Liver (tissue), 9 donors: ENCODE data around the gene CHAC2. TPM values are rescaled to one million over a fixed set of nuclear protein-coding genes. Genes with fewer than 3 reads are reported as not detected.

Experiments
- DNase-seq: peaks from one replicate; pipeline ENCODE4 v3.0.0-alpha.2; 2017; ENCODE audit warnings: low spot score
- H3K27ac ChIP-seq, 2 donors: one replicate each; pipeline ENCODE4 v1.7.0; 2013; ENCODE audit warnings: inconsistent platforms in 2 of 2, low read length in 2 of 2, control low read depth in 1 of 2, low read depth in 1 of 2, mild to moderate bottlenecking in 1 of 2
- H3K27me3 ChIP-seq, 4 donors: one replicate each; pipeline versions ENCODE4 v1.6.1 to v1.7.0; 2013; ENCODE audit warnings: low read length in 3 of 4, inconsistent platforms in 1 of 4, mild to moderate bottlenecking in 1 of 4, moderate library complexity in 1 of 4; ENCODE audit not compliant: control insufficient read depth in 4 of 4, insufficient read depth in 4 of 4
- H3K36me3 ChIP-seq, 4 donors: one replicate each; pipeline versions ENCODE4 v1.6.1 to v1.7.0; 2013; ENCODE audit warnings: low read length in 3 of 4, mild to moderate bottlenecking in 3 of 4, low read depth in 1 of 4, moderate library complexity in 1 of 4; ENCODE audit not compliant: control insufficient read depth in 4 of 4, insufficient read depth in 3 of 4
- H3K4me1 ChIP-seq, 4 donors: one replicate each; pipeline versions ENCODE4 v1.6.1 to v1.7.0; 2013; ENCODE audit warnings: low read length in 3 of 4, mild to moderate bottlenecking in 3 of 4, moderate library complexity in 1 of 4; ENCODE audit not compliant: control insufficient read depth in 4 of 4, insufficient read depth in 4 of 4
- H3K4me3 ChIP-seq, 3 donors: one replicate each; pipeline versions ENCODE4 v1.6.1 to v1.7.0; 2013; ENCODE audit warnings: low read length in 3 of 3, control low read depth in 1 of 3, low read depth in 1 of 3, mild to moderate bottlenecking in 1 of 3
- H3K9ac ChIP-seq, 2 donors: one replicate each; pipeline ENCODE4 v1.7.0; 2013; ENCODE audit warnings: low read length in 2 of 2, mild to moderate bottlenecking in 2 of 2, moderate library complexity in 2 of 2, control low read depth in 1 of 2, low read depth in 1 of 2
- H3K9me3 ChIP-seq, 4 donors: one replicate each; pipeline versions ENCODE4 v1.6.1 to v1.7.0; 2013; ENCODE audit warnings: low read length in 3 of 4; ENCODE audit not compliant: control insufficient read depth in 4 of 4
- ATF3 ChIP-seq: IDR thresholded peaks from 2 replicates; pipeline ENCODE4 v1.6.1; 2016; ENCODE audit warnings: antibody characterized with exemption
- CTCF ChIP-seq: fragments of 150-350 bp; IDR thresholded peaks from 2 replicates; pipeline ENCODE4 v1.5.1; 2017; ENCODE audit warnings: improper control_type of control experiment, low read depth, low read length; ENCODE audit not compliant: missing input control
- FOXA2 ChIP-seq: IDR thresholded peaks from 2 replicates; pipeline ENCODE4 v1.6.1; 2016; ENCODE audit warnings: antibody characterized with exemption
- GABPA ChIP-seq, 2 donors: IDR thresholded peaks in 1 of 2; conservative IDR thresholded peaks in 1 of 2; 2 replicates each; pipeline ENCODE4 v1.6.1; 2016; ENCODE audit warnings: antibody characterized with exemption in 2 of 2, mild to moderate bottlenecking in 1 of 2, moderate library complexity in 1 of 2
- HNF4A ChIP-seq, 2 donors: conservative IDR thresholded peaks; 2 replicates each; pipeline ENCODE4 v1.6.1; 2016; ENCODE audit warnings: antibody characterized with exemption in 2 of 2, mild to moderate bottlenecking in 2 of 2
- HNF4G ChIP-seq: IDR thresholded peaks from 2 replicates; pipeline ENCODE4 v1.6.1; 2016; ENCODE audit warnings: antibody characterized with exemption
- JUND ChIP-seq, 2 donors: IDR thresholded peaks; 2 replicates each; pipeline ENCODE4 v1.6.1; 2016; ENCODE audit warnings: antibody characterized with exemption in 2 of 2
- NR2F2 ChIP-seq: IDR thresholded peaks from 2 replicates; pipeline ENCODE4 v1.6.1; 2016; ENCODE audit warnings: antibody characterized with exemption
- RAD21 ChIP-seq, 2 donors: IDR thresholded peaks; 2 replicates each; pipeline ENCODE4 v1.6.1; 2016; ENCODE audit warnings: antibody characterized with exemption in 2 of 2, mild to moderate bottlenecking in 2 of 2
- REST ChIP-seq: IDR thresholded peaks from 2 replicates; pipeline ENCODE4 v1.6.1; 2016; ENCODE audit warnings: antibody characterized with exemption, mild to moderate bottlenecking
- RXRA ChIP-seq, 2 donors: IDR thresholded peaks; 2 replicates each; pipeline ENCODE4 v1.6.1; 2017 to 2018; ENCODE audit warnings: antibody characterized with exemption in 2 of 2, mild to moderate bottlenecking in 1 of 2
- SP1 ChIP-seq: IDR thresholded peaks from 2 replicates; pipeline ENCODE4 v1.6.1; 2018; ENCODE audit warnings: antibody characterized with exemption, mild to moderate bottlenecking
- WGBS: extraction: QIAGEN DNeasy Blood & Tissue Kit; methylation state at CpG from one replicate; pipeline ENCODE4 v1.1.7; 2013; 5-methylcytosine and 5-hydroxymethylcytosine counted together
- polyA plus RNA-seq, 2 donors: library from polyadenylated mRNA; stranded (reverse) in 1 of 2; unstranded in 1 of 2; fragments of 200-250 nt in 1 of 2; fragments of >200 nt in 1 of 2; fragmentation: Nextera tagmentation in 1 of 2; extraction: Ambion mirVana in 1 of 2; gene quantifications; one replicate each; pipeline versions ENCODE4 v1.2.1 to v1.2.3, GENCODE V29; 2013 to 2015
- total RNA-seq, 2 donors: library from RNA; depleted of rRNA; stranded (reverse); fragments of >200 nt; gene quantifications; one replicate each; pipeline ENCODE4 v1.2.3, GENCODE V29; 2014
- donor health status: healthy.
- donor health status: healthy.
- donor health status: healthy.
- donor health status: healthy.
- donor health status: healthy.

CHAC2 gene
- total and polyA plus RNA-seq, 4 donors = 2.6 to 7.0 (median 4.3) TPM

- TF ChIP-seq REST (peak; percentile 74), HNF4G (no peak), FOXA2 (peak; percentile 21), ATF3 (no peak)
Observed at GRCh38 chr2:53786705-53787613, 19.4 kb downstream of the CHAC2 start, which contains the start of the genes ASB3 and ERLEC1 (continued).

DNA sequence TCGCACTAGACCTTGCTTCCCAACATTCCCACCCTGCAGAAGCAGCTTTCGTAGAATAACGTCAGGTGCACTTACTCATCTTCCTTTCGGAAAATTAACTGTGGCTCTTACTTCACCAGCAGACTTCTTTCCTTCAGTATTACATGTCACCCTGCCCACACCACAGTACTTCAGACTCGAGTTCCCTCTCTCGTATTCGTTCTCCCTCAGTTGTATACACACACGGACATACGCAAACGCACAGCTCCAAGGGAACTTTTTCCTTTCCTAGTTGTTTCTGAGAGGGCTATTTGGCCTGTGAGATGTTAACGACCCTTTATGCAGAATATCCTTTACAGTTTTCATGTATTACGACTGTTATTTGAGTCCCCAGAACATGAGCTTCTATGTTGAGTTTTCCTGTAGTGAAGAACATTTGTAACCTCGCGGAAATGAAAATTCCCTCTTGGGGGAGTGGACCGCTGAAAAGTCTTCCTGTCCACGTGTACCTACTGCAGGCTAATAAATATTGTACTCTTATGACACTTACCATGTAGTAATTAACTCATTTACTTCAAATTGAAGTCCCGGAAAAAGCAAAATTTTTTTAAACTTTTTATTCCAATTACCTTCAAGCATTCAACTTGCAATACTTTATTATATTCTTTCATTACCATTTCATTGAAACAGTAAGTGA is 20.1 kb downstream of the CHAC2 start:
- Histone ChIP-seq H3K27me3 (no peaks in the 10 kb centered on the region), H3K36me3 (no peaks in the 10 kb centered on the region), H3K4me1 (peaks cover 8 to 25% (median 18%) of the 10 kb centered on the region in 4 donors), H3K9me3 (no peaks in the 10 kb centered on the region), H3K9ac (peak overlapping the region; percentile 91), H3K4me3 (peak overlapping the region; percentile 71 to 97 (median 86)), H3K27ac (peak overlapping the region; percentile 15 to 67)
- DNase-seq = no peak
- no peak for TF ChIP-seq CTCF
- peak in 1 of 2 donors; percentile 5 for TF ChIP-seq RAD21 (IDR thresholded peaks at IDR 0.05)
- no peak for TF ChIP-seq ATF3
- no peak for TF ChIP-seq FOXA2
- TF ChIP-seq JUND (IDR thresholded peaks at IDR 0.05) = no peak
- no peak for TF ChIP-seq HNF4G
- TF ChIP-seq NR2F2 = no peak
- TF ChIP-seq SP1 = no peak
- WGBS = 2% methylated on average over 17 of the region's 17 CpGs

DNA sequence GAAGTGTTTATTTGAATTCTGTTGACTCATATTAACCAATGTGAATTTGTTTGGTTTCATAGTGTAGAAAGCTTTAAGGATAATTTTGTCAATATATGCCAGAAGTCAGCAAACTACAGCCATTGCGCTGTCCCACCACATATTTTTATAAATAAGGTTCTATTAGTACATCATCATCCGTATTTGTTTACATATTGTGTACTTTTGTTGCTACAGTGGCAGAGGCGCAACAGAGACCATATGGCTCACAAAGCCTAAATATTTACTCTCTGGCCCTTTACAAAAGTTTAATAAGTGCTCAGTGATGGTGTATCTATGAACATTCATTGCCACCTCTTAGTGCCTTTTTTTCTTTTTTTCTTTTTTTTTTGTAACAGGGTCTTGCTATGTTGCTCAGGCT is 25.7 kb downstream of the CHAC2 start:
- TF ChIP-seq JUND (IDR thresholded peaks at IDR 0.05) = no peak
- no peak for TF ChIP-seq HNF4G
- no peak for TF ChIP-seq REST
- no peak for TF ChIP-seq HNF4A (conservative IDR thresholded peaks at IDR 0.05)
- no peak for TF ChIP-seq RXRA (IDR thresholded peaks at IDR 0.05)
- no peak for TF ChIP-seq NR2F2
- no peak for TF ChIP-seq ATF3
- TF ChIP-seq GABPA (IDR thresholded peaks at IDR 0.05 in 1 of 2, conservative IDR thresholded peaks at IDR 0.05 in 1 of 2) = no peak
- DNase-seq = no peak
- no peak overlapping the region for H3K9ac ChIP-seq
- H3K27ac ChIP-seq = no peak overlapping the region
- no peak overlapping the region for H3K4me3 ChIP-seq
- H3K36me3 ChIP-seq = peaks cover 6 to 24% (median 13%) of the 10 kb centered on the region in 4 donors
- no peaks in the 10 kb centered on the region for H3K27me3 ChIP-seq
- 94% methylated on average over 3 of the region's 3 CpGs for WGBS
- no peaks in the 10 kb centered on the region for H3K9me3 ChIP-seq
- peaks cover 2 to 4% (median 3%) of the 10 kb centered on the region in 4 donors for H3K4me1 ChIP-seq
